HTR-8/SVneo (cell line): ENCODE data around the gene ZNF423.
A peak's percentile ranks its signal among the peaks of the same experiment; 100 is the strongest.

ENCODE experiments used
- DNase-seq: peaks from one replicate; pipeline ENCODE4 v3.0.0; 2011; ENCODE audit warnings: low spot score, mixed read lengths; ENCODE audit not compliant: insufficient read length
- FAIRE-seq: peaks from 2 replicates; lab custom pipeline; 2011; peaks lifted over from hg19 to GRCh38; lab: Jason Lieb, UNC

ZNF423 gene

DNA sequence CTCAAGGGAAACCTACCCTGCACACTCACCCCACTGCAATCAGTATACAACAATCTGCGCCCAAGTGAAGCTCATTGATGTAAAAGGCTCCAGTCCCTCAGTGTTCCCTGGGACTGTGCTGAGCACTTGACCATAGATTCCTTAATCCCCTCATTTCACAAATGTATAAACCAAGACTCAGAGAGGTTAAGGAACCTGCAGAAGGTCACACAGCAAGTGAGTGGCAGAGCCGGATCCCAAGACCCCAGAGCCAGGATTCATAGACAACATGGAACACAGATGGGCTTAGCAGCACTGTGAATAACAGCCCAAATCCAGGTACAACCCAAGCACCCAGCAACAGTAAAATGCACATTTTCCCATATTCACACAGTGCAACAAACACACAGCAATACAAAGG, 256.6 kb downstream of the ZNF423 start:
- DNase-seq = no peak
- FAIRE-seq = no peak

DNA sequence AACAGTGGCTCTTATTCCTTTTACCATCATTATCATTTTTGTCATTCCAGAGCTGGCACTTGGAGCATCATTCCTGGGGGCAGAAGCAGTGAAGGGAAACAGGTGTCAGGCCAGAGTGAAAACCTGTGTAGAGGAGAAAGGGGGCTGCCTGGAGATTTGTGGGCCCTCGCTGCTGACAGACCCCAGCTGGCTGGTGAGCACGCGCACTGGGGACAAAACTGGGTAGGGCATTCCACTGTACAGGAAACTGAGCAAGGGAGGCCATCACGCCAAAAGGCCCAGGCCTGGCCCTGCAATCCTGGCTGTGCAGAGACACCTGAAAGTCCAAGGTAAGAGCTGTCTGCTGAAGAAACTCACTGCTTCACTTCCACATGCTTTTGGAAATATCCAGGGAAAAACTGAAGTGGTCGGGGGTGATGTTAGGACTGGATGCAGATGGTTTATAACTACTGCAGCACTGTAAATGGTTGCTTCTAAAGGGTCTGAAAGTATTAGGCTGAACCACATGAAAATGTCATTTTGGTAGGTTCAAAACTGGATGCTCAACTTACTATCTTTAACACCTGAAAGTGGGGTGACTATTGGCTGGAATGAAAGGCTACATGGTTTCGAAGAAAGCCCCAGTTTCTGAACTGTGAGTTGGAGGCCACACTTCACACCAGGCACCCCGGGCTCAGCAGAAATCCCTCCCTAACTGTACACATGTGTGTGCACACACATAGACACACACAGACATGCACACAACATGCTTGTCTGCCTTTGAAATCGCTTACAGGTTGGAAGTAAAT, 257.3 kb downstream of the ZNF423 start:
- FAIRE-seq (no peak), DNase-seq (no peak)

DNA sequence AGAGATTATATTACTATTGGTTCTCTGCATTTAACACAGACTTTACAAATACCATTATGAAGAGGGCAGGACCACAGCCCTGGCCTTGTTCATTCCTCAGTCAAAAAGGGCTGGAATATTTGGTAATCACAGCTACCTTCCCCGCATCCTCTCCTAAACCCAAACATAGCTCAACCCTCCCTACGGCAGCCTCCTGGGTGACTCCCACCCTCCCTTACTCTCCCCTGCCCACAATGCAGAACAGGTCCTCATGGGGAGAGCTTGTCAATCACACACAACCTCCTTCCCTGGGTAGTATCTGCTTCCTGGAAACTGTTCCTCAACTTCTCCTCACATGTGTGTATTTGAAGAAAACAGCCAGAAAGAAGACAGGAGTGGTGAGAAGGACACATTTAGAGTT, 258.1 kb downstream of the ZNF423 start:
- FAIRE-seq (no peak), DNase-seq (no peak)

DNA sequence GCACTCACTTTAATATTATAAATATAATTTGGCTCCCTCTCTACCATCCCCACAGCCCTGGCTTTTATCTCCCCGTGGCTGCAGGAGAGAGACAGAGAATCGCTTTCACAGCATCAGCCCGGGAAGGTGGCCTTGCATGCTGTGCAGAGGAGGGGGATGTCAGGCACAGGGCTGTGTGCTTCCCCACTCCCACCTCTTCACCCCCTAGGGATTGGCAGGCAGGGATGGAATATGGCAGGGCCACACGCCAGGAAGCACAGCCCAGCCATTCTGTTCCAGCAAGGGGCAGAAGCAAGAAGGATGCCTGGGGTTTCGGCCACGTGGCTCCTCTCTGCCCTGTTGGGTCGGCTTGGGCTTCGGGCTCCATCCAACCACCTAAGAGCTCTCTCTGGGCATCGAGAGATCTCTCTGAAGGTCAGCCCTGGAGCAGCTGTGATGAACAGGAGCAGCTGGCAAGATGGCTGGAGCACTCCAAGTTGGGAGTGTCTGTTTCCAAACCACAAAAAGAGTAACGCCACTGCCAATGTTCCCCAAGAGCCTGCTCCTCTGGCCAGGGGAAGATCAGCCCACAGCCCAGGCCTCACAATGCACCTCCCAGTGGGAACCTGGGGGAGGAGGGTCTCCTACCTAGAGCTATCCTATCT, 259.1 kb downstream of the ZNF423 start:
- no peak for FAIRE-seq

DNA sequence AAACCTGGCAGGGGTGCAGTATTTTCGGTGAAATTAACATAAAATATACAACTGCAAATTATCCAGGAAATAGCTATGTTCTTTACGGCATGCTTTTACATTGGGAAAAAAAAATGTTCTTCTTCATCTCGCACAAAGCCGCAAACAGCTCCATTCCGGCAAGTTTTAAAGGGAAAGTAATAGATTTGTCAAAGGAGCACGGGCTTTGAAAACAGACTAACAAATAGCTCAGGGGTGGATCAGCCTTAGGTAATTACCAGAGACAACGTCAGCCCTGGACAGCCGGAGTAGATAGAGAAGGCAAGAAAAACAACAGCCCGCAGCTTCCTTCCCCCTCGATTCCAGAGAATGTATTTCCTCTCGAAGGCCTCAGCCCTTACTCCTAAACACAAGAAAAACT, 259.8 kb downstream of the ZNF423 start:
- no peak for DNase-seq
- FAIRE-seq = no peak

More for the DNA sequence above, 259.1 kb downstream of the ZNF423 start:
- no peak for DNase-seq

DNA sequence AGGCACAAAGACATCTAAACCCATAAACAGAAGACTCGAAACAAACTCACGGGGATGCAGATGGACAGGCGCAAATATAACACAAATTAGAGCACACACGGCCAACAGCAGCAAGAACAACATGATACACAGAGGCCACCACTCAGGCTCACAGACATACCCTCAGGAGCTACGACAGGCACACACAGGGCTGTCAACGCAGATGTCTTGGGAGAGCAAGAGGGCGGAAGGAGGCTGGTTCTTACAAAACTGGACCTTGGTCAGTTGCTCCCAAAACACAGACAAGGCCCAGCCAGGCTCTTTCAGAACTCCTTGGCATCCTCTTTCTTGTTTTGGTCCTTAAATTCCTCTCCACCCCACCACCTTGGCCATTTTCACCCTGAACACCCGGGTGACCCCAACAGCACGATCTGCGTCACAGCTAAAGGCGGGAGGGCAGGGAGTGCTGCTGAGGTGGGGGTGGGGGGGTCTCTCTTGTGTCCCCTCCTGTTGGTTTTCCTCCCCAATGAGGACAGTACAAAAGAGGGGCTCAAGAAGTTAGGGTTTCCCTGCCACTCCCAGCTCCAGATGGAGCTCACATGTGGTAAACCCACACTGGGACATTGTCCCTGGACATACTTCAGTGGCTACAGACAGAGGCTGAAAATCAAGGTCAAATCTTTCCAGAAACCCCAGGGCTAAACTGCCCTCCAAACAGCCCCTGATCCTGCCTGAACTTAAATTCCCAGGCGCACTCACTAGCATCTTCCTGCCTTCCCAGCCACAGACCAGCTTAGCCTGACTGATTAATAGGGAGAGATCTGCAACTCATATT, 261.0 kb downstream of the ZNF423 start:
- DNase-seq = no peak
- FAIRE-seq = no peak

DNA sequence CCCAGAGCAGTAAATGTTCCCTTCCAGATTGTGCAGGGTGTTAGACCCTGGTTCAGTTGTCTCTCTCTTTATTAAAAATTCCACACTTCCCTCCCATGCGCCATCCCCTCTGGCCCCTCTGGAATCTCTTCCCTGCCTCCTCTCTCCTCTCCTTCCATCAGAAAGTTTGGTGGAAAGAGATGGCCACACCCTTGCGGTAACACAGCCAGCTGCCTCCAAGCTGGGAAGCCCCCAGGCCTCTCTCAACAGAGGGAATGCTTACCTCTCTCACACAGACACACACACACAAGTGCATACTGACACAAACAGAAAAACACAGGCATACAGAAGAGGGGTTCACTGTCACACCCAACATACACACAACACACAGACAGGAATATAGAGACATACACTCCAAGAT, 261.8 kb downstream of the ZNF423 start:
- FAIRE-seq = no peak
- DNase-seq = no peak

DNA sequence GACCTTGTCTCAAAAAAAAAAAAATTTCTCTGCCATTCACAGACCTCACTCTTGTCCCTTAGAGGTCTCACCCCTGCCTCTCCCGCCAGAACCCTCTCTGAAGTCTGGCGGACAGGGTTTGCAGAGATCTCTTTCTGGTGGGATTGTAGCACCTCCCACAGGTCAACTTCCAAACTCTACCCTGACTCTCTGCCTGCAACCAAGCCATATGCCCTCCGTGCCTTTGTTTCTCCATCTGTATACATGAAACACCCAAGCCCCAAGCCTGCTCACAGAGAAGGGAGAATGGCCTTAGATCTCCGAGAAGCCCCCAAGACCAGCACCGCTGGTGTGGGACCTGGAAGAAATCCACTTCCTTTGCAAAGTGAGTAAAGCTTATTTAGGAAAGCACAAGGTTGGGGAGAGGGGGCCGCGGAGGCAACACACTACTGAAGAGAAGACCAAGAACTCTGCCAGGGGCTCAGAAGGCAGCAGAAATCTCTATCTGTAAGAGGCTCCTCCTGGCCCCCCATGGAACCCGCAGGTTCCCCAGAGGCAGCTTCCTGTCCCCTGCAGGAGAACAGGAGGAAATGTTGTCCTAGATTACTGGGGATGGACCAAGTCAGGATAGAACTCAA, 262.4 kb downstream of the ZNF423 start:
- DNase-seq (no peak), FAIRE-seq (no peak)

DNA sequence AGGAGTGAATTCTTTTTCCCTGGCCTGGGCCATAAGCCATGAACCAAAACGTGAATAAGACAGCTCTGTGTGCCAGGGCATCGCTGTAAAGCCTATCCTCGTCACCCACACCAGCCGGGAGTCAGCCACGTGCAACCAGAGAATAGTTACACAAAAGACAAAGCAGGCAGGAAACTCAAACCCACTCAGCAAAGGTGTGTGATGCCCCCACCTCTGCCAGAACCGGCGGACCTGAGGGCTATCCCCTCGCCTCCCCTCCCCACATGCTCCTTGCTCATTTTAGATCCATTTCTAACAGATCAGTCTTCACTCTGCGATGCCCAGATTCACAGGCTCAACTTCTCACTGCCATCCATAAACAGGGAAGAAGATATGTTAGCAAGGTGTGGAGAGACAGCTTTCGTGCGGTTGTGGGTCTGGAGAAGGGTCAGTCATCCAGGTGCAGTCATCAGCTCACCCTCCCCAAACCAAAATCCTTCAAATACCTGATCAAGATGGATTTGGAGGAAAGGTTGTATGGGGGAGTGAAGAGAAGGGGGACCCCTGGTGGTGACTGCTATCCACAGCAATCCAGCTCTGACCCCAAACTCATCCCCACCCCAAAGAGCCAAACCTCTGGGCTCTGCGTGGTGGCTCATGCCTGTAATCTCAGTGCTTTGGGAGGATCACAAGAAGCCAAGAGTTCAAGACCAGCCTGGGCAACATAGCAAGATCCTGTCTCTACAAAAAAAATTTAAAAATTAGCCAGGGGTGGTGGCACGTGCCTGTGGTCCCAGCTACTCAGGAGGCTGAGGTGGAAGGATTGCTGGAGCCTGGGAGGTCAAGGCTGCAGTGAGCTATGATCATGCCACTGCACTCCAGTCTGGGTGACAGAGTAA, 263.1 kb downstream of the ZNF423 start:
- FAIRE-seq = no peak

DNA sequence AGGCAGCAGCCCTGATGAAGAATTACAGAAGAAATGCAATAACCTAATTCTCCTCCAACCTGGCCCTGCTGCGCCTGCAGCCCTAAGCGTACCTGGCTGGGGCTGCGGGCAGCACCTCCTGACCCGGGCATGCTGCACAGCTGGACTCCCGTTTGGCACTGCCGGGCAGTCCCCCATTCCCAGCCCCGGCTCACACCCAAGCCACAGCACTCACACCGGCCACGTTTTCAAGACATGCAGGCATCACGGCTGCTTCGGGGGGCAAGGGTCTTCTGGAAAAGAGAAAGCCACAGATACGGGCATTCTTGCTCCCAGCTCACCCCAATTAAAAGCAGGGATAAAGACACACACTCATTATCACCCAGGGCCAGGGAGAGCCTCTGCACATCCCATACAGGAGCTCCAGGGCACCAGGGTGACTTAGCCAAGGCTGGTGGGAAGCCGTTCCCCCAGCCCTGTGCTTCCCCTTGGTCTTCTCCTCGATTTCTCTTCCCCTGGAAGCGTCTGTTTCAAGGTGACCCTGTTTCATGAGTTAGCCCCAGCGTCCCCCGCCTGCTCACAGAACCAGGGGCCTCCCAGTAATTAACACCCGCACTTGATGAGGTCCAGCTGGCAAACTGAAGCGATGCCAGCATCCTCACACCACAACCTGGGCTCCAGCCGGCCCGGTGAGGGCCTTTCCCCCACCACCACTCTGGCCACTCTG, 265.6 kb downstream of the ZNF423 start:
- DNase-seq (no peak), FAIRE-seq (no peak)

More for the DNA sequence above, 263.1 kb downstream of the ZNF423 start:
- DNase-seq = peak; percentile 31

DNA sequence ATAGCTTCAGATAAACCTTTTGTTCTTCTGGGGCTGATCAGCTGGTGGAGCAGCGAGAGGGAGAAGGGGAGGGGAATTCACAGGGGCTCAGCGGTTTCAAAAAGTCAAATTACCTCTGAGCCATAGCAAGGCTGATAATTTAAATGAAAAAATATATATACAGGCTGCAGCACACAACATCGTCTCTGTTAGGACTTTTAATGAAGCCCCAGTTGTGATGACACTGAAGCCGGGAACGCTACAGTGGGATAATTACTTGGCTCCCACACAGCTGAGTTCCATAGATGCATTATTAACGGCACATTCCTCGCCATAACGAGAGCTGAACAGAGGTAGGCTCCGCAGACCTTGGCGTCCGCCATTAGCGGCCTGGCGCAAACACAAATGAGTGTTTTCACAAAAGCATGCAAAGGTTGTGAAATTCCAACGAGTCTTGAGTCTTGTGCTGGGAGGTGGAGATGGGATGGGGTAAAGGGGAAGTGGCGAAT, 266.3 kb downstream of the ZNF423 start:
- FAIRE-seq (no peak), DNase-seq (no peak)

DNA sequence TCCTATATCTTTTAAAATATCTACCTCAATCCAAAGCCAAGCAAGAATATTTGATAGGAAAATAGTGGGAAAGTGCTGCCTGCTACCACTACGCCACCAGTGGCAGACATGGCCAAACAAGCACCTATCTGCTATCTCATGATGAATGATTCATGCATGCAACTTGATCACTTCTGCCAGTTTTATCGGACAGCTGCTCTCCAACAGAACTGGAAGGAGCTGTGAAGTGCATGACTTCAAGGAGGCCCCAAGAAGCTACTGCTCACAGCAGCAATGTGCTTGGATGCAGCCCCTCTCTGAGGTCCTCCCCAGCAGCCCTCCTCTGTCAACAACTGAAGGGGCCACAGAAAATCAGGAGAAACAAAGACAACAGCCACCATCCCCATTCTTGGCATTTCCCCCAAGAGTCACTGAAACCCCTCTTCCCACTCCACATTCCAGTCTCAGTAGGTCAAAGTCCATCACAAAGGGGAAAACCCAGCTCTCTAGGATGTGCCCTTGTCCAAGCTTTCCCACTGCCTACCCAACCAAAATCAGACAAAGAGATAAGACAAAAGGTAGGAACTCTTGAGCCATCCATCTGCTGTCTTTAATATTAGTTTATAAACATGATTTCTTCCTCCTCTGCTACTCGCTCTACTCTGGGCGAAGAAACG, 267.1 kb downstream of the ZNF423 start:
- DNase-seq (no peak), FAIRE-seq (no peak)

DNA sequence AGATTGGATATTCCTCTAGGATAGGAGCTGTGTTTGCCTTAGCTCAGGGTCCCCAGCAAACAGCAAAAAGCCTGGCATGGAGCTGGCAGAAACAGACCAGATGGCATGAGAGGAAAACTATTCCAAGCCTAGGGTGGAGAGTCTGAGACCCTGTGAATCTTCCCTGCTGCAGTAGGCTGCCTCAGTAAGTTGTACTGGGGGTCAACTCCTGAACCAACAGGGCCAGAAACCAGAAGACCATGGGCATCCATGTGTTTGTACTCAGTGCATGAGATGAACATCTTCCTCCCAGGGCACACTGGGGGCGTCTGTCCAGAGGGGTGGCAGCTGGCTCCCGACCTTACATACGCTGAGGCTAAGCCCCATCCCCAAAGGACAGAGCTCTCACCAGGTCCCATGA, 267.9 kb downstream of the ZNF423 start:
- no peak for FAIRE-seq

DNA sequence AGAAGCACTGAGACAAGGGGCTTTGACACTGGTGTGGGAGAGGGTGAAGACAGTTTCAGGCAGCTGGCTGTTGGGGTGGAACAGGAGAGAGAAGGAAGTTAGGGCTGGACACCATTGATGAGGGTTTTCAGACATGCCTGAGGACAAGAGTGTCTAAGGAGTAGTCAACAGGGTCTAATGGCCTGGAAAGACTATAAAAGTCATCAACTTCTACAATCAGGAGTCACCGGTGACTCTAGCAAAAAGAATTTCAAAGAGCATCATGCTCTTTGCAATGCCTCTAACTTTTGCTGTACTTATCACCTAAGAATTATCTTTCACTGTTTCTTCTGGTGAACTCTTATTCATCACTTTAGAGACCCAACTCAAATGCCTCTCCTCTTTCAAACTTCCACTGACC, 268.4 kb downstream of the ZNF423 start:
- FAIRE-seq (no peak), DNase-seq (no peak)

More for the DNA sequence above, 267.9 kb downstream of the ZNF423 start:
- DNase-seq = no peak

DNA sequence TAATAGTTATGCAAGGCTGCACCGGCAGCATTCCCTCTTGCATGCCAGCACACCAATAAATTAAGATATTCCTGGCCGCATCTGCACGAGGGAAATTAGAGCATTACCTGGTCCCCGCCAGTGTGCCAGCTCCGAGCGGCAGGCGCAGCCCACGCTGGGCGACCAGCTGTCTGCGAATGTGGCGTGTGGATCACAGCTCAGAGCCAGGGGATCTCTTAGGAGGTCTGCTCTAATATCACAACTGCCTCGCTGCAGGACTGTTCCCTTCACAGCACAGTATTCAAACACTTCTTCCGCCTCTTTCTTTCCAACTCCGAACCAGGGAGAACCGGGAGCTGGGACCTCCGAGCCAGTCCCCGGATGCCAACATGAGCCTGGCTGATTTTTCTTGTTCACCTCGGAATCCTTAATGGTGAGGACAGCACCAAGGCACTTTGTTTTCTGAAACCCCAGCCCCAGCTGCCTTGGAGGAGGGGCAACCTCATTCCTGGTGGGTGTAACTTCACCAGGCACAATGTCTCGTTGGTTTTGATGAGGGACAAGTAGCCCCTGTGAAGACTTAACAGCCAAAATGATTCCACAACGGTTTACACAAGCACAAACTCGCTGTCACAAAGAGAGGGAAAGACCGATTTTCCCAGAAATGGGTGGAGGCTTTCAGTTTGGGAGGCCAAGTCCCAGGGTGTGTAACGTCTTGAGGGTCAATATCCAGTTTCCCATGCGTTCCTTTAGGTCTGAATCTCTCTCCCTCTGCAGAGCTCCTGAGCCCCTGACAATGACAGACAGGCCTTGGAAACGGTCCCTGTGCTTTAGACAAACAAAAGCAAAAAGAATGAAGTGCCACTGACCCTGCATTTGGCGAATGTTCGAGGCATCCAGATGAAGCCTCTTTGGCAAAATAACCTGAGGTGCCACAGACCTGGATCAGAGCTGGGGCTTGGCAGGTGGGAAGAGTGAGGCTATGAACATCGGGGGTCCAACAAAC, 269.2 kb downstream of the ZNF423 start:
- DNase-seq (no peak), FAIRE-seq (no peak)

DNA sequence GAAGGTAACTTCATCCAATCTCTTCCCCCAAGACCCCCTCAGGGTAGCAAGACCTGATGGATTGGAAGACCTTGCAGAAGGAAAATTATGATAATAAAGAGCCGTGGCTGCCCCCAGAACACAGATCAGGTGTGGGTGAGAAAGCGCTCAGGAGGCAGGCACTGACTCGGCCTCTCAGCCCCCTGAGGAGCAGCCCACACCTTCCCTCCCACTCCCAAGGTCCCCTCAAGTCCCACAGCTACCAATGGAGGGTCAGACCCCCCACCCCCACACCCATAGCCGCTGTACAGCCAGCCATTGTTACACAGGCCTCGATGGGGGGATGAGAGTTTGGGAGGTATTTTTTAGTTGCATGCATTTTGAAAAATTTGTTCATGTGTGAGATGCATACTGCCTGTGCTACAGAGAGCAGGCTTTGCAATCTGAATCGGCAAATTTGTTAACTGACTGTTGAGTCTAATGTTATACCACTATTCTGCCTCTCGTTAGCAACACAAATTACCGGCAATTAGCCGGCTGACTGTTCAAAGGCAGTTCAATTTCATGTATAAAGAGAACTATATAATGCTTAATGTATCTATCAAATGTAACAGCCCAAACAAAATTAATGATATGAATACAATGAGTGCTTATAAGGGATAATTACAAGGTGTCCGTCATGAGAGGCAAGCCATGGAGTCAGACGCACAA, 270.6 kb downstream of the ZNF423 start:
- DNase-seq (no peak), FAIRE-seq (no peak)

DNA sequence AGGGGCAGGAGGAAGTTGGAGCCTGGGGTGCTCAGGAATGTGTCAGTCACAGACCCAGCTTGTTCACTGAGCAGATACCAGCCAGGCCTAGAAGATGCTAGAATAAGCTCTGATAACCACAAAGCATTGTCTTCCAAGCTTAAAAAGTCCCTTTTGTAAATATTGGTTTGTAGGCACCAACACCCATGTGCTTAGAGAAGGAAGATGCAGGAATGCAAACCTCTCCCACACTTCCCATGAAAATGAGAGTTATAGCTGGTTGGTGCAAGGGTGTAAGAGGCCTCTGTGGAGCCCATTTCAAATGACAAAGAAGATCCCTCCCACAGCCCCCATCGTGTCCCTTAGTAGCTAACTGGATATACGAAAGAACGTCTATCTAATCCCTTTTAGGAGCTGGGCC, 272.0 kb downstream of the ZNF423 start:
- DNase-seq = no peak
- FAIRE-seq = no peak
